ENCODE measurements around the gene AMMECR1.

Gene AMMECR1

DNA sequence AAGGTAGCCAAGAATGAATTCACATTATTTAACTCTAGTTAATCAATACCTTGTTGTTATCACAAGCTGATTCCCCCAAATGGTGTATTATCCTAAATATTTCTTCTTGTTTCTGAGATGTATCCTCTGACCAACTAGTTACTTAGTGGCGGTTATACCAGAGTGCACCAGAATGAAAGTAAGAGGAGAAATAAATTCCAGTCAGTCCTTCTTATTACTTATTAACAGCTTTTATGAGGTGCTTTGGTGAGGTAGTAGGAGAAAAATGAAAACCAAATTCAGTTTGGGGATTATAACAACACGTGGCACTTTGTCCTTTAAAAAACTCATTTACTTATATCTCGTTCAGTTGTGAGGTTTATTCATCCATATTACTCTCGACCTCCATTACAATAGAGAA lies 101.9 kb downstream of the AMMECR1 start:
- no peak overlapping the region for H3K4me3 ChIP-seq (replicated peaks; ENCODE audit: low read depth, low read length)
- TF ChIP-seq, protein P1, sequence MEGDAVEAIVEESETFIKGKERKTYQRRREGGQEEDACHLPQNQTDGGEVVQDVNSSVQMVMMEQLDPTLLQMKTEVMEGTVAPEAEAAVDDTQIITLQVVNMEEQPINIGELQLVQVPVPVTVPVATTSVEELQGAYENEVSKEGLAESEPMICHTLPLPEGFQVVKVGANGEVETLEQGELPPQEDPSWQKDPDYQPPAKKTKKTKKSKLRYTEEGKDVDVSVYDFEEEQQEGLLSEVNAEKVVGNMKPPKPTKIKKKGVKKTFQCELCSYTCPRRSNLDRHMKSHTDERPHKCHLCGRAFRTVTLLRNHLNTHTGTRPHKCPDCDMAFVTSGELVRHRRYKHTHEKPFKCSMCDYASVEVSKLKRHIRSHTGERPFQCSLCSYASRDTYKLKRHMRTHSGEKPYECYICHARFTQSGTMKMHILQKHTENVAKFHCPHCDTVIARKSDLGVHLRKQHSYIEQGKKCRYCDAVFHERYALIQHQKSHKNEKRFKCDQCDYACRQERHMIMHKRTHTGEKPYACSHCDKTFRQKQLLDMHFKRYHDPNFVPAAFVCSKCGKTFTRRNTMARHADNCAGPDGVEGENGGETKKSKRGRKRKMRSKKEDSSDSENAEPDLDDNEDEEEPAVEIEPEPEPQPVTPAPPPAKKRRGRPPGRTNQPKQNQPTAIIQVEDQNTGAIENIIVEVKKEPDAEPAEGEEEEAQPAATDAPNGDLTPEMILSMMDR (IDR thresholded peaks at IDR 0.05; ENCODE audit: low read length, missing control alignments): no peak
- no peak for DNase-seq (ENCODE audit: low read depth)

DNA sequence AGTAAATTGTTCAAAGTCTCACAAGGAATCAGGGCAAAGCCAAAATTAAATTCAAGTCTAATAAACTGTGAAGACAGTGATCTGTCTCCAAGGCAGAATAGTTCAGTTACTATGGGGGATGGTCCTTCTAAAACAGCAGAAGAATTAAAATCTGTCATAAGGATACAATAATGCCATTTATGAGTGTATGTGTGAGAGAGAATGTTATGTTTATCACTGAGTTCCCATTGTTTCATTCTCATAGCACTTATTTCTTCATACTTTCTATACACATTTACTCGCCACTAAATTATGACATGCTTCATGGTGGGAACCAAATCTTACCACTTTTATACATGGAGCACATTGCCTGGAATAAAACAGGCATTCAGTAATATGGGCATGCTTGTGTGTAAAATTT lies 102.5 kb downstream of the AMMECR1 start:
- no peak overlapping the region for H3K4me3 ChIP-seq (replicated peaks; ENCODE audit: low read depth, low read length)
- TF ChIP-seq, protein P1 (IDR thresholded peaks at IDR 0.05; ENCODE audit: low read length, missing control alignments): no peak
- DNase-seq (ENCODE audit: low read depth): no peak

DNA sequence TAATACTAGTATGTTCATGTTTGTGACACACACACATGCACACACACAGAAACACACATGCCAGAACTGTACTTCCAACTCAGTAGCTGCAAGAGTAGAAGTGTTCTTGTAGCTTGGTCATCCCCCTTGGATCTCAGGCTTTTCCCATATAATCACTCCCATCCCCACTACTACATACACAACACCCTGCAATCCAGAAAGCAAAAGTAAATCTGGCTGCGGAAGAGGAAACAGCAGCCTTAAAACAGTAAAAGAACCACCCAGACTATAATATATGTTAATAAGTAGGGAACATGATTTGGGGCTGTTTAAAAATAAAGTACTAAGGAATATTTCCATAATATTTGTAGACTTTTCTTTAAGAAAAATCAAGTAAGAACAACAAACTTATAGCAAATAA lies 103.2 kb downstream of the AMMECR1 start:
- TF ChIP-seq, protein P1 (IDR thresholded peaks at IDR 0.05; ENCODE audit: low read length, missing control alignments): no peak
- DNase-seq (ENCODE audit: low read depth): no peak

DNA sequence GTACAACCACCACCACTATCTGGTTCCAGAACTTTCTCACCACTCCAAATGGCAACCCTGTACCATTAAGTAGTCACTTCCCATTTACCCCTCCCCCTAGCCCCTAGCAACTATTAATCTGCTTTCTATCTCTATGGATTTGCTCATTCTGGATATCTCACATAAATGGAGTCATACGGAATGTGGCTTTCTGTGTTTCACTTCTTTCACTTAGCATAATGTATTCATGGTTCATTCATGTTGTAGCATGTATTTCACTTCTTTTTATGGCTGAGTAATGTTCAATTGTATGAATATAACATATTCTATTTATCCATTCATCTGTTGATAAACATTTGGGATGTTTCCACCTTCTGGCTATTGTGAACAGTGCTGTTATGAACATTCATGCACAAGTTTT lies 104.7 kb downstream of the AMMECR1 start:
- no peak overlapping the region for H3K4me3 ChIP-seq (replicated peaks; ENCODE audit: low read depth, low read length)
- DNase-seq (ENCODE audit: low read depth): no peak
- TF ChIP-seq, protein P1 (IDR thresholded peaks at IDR 0.05; ENCODE audit: low read length, missing control alignments): no peak

More for the DNA sequence above, 103.2 kb downstream of the AMMECR1 start:
- H3K4me3 ChIP-seq (replicated peaks; ENCODE audit: low read depth, low read length): no peak overlapping the region

DNA sequence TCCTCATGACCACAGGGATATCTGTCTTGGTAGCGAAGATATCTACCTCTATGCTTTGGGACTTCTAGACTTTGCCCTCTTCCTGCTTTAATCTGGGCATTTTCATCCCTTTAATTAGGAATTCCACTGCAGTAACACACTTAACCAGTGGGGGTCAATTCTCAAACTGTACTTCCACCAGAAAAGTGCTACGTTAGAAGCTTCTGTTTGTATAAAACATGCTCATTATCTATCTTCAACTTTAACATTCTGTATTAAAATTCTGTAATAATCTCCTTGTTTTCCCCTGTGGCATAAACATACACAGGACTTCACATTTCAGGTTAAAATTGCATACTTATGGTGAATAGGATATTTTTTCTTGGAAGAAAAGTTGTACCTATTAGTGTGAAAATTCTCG lies 105.6 kb downstream of the AMMECR1 start:
- TF ChIP-seq, protein P1 (IDR thresholded peaks at IDR 0.05; ENCODE audit: low read length, missing control alignments): peak; percentile 12

DNA sequence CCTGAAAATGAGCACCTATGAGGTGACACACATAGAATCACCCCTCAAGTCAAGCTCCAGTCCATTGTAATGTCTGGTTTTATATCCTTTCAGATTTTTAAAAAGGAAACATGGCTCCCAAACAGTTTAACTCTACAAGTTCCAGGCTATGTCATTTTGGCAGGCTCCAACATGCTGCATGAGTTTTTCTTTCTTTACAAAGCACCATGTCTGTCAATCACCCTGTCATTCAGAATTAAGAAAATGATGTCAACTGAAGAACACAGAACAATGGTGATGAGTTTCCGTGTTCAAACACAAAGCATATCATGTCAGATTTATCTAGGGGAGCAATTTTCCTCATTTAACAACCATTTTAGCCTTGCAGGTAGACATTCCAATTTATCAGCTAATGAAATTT lies 106.5 kb downstream of the AMMECR1 start:
- DNase-seq (ENCODE audit: low read depth): no peak
- no peak overlapping the region for H3K4me3 ChIP-seq (replicated peaks; ENCODE audit: low read depth, low read length)
- TF ChIP-seq, protein P1 (IDR thresholded peaks at IDR 0.05; ENCODE audit: low read length, missing control alignments): no peak

More for the DNA sequence above, 105.6 kb downstream of the AMMECR1 start:
- DNase-seq (ENCODE audit: low read depth): no peak
- H3K4me3 ChIP-seq (replicated peaks; ENCODE audit: low read depth, low read length): no peak overlapping the region

DNA sequence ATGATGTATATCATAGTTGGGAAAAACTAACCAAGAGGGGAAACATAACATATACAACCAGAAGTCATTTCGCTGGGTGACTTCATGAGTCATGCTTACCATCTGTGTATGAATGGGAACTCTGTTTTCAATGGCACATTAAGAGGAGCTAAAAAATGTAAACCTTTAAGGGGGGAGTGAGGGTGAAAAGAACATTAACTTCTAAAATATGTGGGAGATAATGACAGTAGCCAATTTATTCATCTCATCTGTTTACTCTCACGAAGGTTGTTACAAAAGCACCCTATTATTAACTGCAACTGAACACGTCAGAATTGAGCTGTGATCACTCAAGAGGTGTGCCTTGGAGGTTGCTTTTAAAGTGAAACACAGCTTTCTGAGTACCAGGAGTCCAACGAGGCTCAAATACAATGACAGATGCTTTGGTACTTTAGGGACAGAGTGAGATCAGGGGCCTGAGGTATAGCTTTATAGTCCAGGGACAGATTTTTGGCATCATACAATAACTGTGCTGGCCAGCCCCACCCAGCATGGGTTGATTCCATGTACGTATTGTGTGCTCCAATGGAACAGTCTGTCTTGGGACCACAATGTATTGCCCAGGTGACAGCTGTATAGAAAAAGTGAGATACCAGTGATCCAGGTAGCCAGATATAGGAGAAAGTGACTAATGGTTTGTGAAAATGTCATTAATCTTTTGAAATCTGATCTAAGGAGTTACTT lies 107.3 kb downstream of the AMMECR1 start:
- H3K4me3 ChIP-seq (replicated peaks; ENCODE audit: low read depth, low read length): no peak overlapping the region
- peak; percentile 73 for DNase-seq (ENCODE audit: low read depth)
- TF ChIP-seq, protein P1 (IDR thresholded peaks at IDR 0.05; ENCODE audit: low read length, missing control alignments): no peak

Measured in fibroblast of pulmonary artery (primary cell).